Measurements from ENCODE around the gene TPST1. TPM values are rescaled to one million over a fixed set of nuclear protein-coding genes. Genes with fewer than 3 reads are reported as not detected.
"Not testable (repeated sequence)": the region's sequence is repeated elsewhere in the genome, so short reads cannot be mapped to it uniquely, and the experiment has no call there.

The TPST1 gene
- total RNA-seq, 1 donor from 2014 or later: 5.7 TPM

DNA sequence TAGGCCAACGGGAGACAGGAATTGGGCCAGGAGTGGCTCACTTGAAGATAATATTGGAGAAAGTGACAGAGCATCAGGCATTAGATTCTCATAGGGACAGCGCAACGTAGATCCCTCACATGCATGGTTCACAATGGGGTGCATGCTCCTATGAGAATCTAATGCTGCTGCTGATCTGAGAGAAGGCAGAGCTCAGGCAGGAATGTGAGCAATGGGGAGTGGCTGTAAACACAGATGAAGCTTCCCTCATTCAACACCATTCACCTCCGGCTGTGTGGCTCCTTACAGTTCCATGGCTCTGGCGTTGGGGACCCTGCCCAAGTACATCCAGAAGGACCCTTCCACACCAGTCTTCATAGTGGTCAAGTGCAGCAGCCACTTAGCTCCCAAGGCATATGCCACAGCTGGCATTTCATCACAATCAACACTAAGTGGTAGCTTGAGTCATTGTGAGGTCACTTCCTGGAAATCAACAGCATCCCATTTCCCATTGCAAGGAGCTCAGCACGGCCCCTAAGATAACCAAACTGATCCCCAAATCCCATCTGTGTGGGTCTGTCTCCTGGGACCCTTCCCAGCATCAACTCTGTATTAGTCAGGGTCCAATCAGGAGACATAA lies 174.5 kb downstream of the TPST1 start:
- Histone ChIP-seq H3K36me3 (peaks cover 32% of the 10 kb centered on the region), H3K27ac (replicated peaks) (no peak overlapping the region), H3K9me3 (replicated peaks) (peaks cover 20% of the 10 kb centered on the region), H3K4me3 (no peak overlapping the region), H3K4me1 (no peaks in the 10 kb centered on the region), H3K27me3 (ENCODE audit: low read depth) (no peaks in the 10 kb centered on the region)
- TF ChIP-seq, protein P1, sequence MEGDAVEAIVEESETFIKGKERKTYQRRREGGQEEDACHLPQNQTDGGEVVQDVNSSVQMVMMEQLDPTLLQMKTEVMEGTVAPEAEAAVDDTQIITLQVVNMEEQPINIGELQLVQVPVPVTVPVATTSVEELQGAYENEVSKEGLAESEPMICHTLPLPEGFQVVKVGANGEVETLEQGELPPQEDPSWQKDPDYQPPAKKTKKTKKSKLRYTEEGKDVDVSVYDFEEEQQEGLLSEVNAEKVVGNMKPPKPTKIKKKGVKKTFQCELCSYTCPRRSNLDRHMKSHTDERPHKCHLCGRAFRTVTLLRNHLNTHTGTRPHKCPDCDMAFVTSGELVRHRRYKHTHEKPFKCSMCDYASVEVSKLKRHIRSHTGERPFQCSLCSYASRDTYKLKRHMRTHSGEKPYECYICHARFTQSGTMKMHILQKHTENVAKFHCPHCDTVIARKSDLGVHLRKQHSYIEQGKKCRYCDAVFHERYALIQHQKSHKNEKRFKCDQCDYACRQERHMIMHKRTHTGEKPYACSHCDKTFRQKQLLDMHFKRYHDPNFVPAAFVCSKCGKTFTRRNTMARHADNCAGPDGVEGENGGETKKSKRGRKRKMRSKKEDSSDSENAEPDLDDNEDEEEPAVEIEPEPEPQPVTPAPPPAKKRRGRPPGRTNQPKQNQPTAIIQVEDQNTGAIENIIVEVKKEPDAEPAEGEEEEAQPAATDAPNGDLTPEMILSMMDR (IDR thresholded peaks at IDR 0.05; ENCODE audit: borderline replicate concordance): no peak
- intact Hi-C loops (cut with micrococcal nuclease): no loop called here
- no peak for DNase-seq

DNA sequence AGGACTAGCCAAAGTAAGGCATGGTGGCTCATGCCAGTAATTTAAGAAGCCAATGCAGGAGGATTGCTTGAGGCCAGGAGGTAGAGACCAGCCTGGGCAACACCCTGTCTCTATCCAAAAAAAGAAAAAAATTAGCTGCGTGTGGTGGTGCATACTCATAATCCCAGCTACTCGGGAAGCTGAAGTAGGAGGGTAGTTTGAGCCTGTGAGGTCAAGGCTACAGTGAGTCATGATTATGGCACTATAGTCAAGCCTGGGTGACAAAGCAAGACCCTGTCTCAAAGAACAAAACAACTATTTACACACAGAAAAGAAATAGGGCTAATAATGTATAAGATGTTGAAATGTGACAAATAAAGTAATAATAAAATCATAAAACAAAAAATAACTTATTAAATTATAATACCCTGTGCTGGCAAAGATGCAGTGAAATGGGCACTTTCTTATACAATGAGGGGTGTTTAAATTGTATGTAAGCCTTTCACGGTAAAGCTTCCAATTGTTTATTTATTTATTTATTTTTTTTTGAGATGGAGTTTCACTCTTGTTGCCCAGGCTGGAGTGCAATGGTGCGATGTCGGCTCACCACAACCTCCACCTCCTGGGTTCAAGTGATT lies 175.2 kb downstream of the TPST1 start:
- H3K27ac ChIP-seq (replicated peaks): no peak overlapping the region
- no peak overlapping the region for H3K4me3 ChIP-seq
- intact Hi-C loops (cut with micrococcal nuclease): no loop called here
- H3K36me3 ChIP-seq: peaks cover 32% of the 10 kb centered on the region
- no peaks in the 10 kb centered on the region for H3K27me3 ChIP-seq (ENCODE audit: low read depth)
- TF ChIP-seq, protein P1 (IDR thresholded peaks at IDR 0.05; ENCODE audit: borderline replicate concordance): no peak
- H3K9me3 ChIP-seq (replicated peaks): peaks cover 20% of the 10 kb centered on the region
- DNase-seq: no peak
- no peaks in the 10 kb centered on the region for H3K4me1 ChIP-seq

DNA sequence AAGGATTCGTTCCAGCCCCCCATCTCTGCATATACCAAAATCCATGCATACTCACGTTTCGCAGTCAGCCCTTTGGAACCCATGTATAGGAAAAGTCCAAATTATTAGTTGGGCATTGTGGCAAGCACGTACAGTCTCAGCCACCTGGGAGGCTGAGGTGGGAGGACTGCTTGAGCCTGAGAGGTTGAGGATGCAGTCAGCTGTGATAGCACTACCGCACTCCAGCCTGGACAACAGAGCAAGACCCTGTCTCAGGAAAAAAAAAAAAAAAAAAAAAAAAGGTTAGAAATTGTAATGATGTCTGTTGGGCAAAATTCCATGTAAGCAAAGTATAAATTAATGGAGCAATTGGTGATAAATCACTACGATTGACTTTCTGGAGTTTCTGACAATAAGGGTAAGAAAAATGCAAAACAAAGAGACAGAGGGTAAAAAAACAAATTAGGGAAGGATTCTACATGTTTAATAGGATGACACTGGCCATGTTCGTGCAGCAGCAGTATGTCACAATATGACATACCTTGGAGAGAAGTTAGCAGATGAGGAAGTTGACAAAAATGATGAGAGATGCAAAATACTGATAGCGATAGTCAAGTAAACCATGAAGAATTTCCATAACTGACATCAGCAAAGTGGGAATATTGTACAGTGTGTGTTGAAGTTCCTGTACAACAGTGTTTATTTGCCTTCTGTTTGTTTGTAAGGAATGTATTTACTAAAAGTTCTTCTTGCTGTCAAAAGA lies 177.2 kb downstream of the TPST1 start:
- H3K27me3 ChIP-seq (ENCODE audit: low read depth); DNase-seq; H3K4me3 ChIP-seq; intact Hi-C loops (cut with micrococcal nuclease); H3K4me1 ChIP-seq; H3K27ac ChIP-seq (replicated peaks): not testable (repeated sequence)
- H3K9me3 ChIP-seq (replicated peaks): peaks cover 20% of the 10 kb centered on the region
- H3K36me3 ChIP-seq: peaks cover 23% of the 10 kb centered on the region

DNA sequence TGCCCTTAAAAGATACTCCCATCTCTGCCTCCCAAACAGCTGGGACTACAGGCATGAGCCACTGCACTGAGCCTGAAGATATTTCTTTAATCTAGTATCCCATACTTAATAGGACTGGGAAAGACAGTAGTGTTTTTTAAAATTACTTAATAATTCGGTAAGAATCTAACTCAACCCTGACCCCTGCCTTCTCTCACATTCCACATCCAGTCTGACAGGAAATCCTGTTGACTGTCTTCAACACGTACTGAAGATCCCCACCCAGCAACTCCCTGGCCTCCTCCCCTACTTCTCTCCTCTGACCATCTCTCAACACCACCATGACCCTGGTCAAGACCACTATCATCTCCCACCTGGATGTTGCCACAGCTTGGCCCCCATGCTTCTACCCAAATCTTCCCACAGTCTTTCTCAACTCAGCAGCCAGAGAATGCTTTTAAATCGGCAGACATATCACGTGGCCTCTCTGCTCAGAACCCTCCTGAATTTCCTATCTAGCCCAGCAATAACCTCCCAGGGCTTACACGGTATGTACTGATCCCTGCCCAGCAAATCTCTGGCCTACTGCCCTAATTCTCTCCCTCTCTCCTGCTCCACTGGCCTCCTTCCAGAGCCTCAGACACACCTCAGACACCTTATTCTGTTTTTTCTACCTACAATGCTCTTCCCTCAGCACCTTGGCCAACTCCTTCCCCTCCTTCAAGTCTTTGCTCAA lies 180.2 kb downstream of the TPST1 start:
- H3K27ac ChIP-seq (replicated peaks); H3K4me1 ChIP-seq; H3K27me3 ChIP-seq (ENCODE audit: low read depth); H3K9me3 ChIP-seq (replicated peaks); intact Hi-C loops (cut with micrococcal nuclease); DNase-seq; H3K36me3 ChIP-seq; H3K4me3 ChIP-seq: not testable (repeated sequence)

DNA sequence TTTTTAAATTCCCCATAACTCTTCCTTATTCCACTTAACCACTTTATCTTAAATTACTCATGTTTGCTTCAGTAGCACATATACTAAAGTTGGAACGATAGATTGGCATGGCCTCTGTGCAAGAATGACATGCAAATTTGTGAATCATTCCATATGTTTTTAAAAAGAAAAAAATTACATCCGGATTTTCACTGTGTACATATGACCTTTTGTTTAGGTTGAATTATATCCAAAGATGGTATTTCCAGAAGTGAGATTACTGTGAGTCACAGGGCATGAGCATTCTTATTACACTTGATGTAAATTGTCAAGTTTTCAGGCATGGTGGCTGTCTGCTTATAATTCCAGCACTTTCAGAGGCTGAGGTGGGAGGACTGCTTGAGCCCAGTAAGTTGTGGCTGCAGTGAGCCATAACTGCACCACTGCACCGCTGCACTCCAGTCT lies 190.0 kb downstream of the TPST1 start:
- intact Hi-C loops (cut with micrococcal nuclease); H3K4me3 ChIP-seq; H3K27ac ChIP-seq (replicated peaks); H3K4me1 ChIP-seq; H3K27me3 ChIP-seq (ENCODE audit: low read depth); H3K36me3 ChIP-seq; DNase-seq; H3K9me3 ChIP-seq (replicated peaks): not testable (repeated sequence)

DNA sequence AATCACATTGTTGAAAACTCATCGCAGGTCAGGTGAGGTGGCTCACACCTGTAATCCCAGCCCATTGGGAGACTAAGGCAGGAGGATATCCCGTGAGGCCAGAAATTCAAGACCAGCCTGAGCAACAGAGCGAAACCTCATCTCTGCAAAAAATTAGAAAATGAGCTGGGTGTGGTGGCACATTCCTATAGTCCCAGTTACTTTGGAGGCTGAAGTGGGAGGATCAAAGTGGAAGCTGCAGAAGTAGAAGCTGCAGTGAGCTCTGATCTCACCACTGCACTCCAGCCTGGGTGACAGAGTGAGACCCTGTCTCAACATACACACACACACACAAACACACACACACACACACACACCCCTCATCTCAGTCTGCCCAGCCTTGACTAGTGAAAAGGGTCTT lies 190.9 kb downstream of the TPST1 start:
- intact Hi-C loops (cut with micrococcal nuclease); H3K27me3 ChIP-seq (ENCODE audit: low read depth); H3K9me3 ChIP-seq (replicated peaks); H3K4me3 ChIP-seq; DNase-seq; H3K4me1 ChIP-seq; H3K27ac ChIP-seq (replicated peaks): not testable (repeated sequence)
- peaks cover 16% of the 10 kb centered on the region for H3K36me3 ChIP-seq

DNA sequence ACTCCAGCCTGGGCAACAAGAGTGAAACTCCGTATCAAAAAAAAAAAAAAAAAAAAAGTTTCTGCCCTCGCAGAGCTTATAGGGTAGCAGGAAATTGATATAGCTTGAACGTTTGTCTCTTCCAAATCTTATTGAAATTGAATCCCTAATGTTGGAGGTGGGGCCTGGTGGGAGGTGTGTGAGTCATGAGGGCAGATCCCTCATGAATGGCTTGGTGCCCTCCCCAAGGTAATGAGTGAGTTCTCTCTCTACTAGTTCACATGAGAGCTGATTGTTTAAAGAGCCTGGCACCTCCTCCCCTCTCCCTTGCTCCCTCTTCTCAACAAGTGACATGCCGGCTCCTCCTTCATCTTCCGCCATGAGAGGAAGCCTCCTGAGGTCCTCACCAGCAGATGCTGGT lies 193.7 kb downstream of the TPST1 start:
- H3K36me3 ChIP-seq: peaks cover 39% of the 10 kb centered on the region
- H3K4me1 ChIP-seq; H3K4me3 ChIP-seq; H3K27me3 ChIP-seq (ENCODE audit: low read depth); DNase-seq; H3K27ac ChIP-seq (replicated peaks); intact Hi-C loops (cut with micrococcal nuclease): not testable (repeated sequence)
- H3K9me3 ChIP-seq (replicated peaks): peaks cover 14% of the 10 kb centered on the region
